ENCODE results near the gene MRGPRX3.
"Not testable (repeated sequence)": the region's sequence is repeated elsewhere in the genome, so short reads cannot be mapped to it uniquely, and the experiment has no call there.

The MRGPRX3 gene

DNA sequence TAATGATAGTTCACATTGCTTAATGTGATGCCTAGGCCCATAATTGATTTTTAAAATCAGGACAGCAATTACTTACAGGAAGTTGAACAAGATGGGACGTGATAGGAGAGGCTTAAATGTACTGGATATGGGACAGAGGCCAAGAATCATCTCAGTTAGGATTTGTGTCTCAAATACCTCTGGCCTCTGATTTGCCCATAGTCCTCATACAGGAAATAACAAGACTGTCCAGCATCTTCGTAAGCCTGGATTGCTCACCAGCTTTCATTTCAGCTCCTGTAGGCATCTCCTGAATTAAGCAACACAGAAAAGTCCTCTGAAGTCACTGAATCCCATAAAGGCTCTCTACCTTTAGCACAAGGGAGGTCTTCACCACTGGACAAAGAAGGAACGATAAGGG is at the start of gene MRGPRX3:
MRGPRX3 (plus strand) TSS at position 231 of the 400 bp plus-strand sequence. CDS start 4,632 bp downstream, outside the sequence.
- no peak for DNase-seq (ENCODE audit: low read depth in 2 of 3, low spot score in 2 of 3)

DNA sequence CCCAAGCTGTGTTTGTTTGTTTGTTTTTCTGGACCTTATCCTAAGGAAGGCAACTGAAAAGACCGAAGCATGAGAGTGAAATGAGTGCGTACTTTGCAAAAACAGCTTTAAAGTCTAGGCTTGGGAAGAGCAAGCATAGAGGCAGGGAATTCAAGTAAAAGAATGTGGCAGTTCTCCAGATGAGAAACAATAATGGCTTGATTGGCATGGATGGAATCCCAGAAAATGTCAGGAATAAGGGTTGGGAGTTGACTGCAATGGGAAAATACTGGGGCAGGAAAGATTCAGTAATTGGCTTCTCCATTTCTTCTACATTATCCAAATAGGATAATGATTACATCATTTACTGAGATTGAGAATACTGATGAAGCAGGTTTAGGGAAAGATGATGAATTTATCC is 44.0 kb upstream of the MRGPRX3 start:
- no peak for DNase-seq (ENCODE audit: low read depth in 2 of 3, low spot score in 2 of 3)

DNA sequence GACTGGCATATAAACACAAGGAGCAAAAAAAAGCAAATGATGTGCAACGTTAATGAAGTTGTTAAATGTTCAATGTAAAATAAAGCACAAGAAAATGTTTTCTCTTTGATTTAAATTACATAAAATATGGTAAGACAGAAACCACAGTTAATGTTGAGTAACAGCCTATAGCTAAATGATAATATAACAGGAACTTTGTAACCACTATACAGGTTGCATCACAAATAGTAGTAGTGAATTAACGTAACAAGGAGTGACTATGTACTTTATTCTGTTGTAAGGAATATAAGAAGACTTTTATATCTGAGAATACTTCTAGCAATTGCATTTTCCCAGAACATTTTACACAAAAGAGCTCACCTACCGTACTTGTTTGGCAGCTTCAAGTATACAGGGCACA is 43.4 kb upstream of the MRGPRX3 start:
- no peak for DNase-seq (ENCODE audit: low read depth in 2 of 3, low spot score in 2 of 3)

DNA sequence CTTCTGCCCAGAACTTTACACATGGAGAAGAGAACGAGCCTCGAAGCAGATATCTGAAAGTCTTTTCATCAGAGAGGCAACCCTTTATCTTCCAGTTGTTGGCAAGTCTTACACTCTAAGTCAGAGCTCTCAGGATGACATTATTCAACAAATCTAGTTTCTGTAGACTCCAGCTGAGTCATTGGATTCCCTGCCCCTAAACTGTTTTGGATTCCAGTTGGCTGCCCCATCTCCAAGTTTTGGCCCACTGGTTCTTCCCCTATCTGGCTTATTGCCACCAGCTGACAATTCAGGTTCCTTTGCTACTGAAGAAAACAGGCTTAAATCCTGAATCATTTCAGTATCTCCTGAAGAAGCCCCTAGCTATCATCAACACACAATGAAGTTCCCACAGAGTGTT is 40.6 kb upstream of the MRGPRX3 start:
- DNase-seq (ENCODE audit: low read depth in 2 of 3, low spot score in 2 of 3), result no peak

DNA sequence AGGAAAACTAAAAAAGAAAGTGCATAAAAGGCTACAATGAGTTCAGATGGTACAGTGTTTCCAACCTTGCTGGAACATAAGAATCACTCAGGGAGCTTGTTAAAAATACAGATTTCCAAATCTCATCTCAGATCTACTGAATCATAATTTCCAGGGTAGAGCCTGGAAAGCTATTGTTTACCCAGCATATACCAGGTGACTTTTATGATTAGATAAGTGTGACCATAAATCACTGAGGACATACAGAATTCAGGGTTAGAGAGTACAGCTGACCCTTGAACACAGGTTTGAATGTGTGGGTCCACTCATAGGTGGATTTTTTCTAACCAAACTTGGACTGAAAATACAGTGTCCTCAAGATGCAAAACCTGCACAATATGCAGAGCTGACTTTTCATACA is 38.4 kb upstream of the MRGPRX3 start:
- DNase-seq (ENCODE audit: low read depth in 2 of 3, low spot score in 2 of 3), result no peak

DNA sequence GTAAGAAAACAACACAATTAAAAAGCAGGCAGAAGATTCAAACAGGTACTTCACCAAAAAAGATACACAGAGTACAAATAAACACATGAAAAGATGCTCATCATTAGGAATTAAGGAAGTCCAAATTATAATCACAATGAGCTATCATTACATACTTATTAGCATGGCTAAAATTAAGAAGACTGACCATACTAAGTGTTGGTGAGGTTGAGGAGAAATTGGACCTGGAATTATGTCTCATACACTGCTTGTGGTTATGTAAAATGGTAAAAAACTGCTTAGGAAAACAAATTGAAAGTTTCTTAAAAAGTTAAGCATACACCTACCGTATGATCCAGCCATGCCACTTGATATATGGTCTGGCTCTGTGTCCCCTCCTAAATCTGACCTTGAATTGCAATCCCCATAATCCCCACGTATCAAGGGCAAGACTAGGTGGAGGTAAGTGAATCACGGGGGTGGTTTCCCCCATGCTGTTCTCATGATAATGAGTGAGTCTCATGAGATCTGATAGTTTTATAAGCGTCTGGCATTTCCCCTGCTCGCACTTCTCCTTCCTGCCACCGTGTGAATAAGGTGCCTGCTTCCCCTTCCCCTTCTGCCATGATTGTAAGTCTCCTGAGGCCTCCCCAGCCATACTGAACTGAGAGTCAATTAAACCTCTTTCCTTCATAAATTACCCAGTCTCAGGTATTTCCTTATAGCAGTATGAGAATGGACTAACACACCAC is 31.3 kb upstream of the MRGPRX3 start:
- DNase-seq (ENCODE audit: low read depth in 2 of 3, low spot score in 2 of 3), result no peak

DNA sequence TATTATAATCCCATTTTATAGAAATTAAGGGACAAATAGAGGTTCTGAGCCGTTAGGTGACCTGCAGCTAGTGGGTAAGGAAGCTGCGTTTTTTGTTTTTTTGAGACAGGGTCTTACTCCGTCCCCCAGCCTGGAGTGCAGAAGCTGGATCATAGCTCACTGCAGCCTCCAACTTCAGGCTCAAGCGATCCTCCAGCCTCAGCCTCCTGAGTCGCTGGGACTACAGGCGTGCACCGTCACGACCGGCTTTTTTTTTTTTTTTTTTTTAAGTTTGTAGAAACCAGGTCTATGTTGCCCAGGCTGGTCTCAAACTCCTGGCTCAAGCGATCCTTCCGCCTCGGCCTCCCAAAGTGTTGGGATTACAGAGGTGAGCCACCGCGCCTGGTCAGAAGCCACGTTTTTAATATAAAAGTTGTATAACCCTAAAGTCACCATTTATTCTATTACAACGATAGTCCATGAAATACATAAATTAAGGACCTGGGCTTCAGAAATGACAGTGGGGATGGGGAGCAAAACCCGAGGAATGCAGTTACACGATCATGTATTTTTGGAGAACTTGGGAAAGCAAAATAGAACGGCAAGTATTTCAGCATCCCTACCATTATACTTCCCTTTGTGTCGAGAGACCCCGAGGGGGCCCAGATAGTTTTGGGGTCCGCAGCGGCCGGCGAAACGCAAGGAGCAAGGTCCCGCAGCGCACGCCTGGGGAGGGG is 27.1 kb upstream of the MRGPRX3 start:
- no peak for DNase-seq (ENCODE audit: low read depth in 2 of 3, low spot score in 2 of 3)

DNA sequence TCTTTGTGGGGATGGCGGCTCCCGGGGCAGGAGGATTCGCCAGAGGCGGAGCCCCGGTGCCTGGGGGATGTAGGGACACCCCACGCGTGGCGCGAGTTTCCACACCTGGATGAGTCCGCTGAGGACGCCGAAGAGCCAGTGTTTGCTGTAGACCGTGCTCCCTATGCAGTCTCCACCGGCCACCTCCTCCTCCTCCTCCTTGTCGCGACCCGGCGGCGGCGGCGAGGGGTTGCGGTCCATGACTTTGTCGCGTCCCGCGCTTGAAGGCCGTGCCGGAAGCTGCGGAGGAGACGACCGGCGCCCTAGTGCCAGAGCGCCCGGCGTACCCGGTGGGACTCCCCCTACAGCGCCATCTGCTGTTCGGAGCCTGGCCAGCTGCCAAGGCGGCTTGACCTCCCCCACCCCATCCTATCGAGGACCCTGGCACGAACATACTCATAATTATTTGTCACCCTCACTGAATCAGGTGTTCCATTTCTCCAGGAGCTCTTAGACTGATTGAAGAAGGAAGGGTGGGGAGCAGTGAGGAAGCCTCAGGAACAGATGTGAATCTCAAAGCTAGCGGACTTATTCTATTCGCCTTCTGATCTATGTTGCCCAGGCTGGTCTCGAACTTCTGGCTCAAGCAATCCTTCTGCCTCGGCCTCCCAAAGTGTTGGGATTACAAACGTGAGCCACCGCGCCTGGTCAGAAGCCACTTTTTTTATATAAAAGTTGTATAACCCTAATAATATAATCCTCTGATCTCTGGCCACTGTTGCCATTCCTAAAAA is 26.4 kb upstream of the MRGPRX3 start, which contains the start of gene SAAL1:
SAAL1 (minus strand) TSS at position 281 of the 773 bp plus-strand sequence; CDS start at position 240, 41 bp downstream.
- DNase-seq (ENCODE audit: low read depth in 2 of 3, low spot score in 2 of 3), result peak; percentile 82 to 89 (median 83)

DNA sequence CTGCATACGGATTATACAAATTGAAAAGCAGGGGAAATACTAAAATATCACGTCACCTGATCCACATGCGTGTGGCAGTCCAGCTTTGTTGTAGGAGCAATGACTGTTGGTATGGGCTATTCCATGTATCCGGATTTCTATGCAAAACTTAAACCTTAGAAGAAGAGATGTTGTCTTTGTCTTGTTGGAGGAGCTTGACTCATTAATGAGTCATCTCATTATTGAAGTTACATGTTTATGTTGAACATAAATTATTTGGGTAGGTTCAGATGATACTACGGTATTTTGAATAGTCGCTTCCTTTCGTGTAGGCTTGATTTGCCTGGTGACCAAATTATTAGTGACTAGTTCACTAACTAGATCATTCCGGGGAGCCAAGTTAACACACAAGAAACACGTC is 25.7 kb upstream of the MRGPRX3 start:
- DNase-seq (ENCODE audit: low read depth in 2 of 3, low spot score in 2 of 3), result no peak

DNA sequence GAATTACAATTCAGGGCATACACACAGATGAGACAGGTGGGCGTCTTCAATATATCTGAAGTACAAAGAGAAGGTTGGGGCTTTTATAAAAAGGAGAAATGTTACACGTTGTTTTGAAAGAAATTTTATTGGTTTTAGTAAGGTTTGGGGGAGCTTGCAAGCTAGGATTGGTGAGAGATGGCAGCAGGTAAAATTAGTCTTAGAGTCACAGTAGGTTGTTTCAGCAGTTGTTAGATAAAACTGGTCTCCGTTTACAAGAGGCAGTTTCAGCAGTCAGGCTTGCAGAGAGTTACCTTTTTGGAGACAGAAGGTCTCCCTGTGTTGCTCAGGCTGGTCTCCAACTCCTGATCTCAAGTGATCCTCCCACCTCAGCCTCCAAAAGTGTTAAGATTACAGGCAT is 24.1 kb upstream of the MRGPRX3 start:
- DNase-seq (ENCODE audit: low read depth in 2 of 3, low spot score in 2 of 3), result no peak

DNA sequence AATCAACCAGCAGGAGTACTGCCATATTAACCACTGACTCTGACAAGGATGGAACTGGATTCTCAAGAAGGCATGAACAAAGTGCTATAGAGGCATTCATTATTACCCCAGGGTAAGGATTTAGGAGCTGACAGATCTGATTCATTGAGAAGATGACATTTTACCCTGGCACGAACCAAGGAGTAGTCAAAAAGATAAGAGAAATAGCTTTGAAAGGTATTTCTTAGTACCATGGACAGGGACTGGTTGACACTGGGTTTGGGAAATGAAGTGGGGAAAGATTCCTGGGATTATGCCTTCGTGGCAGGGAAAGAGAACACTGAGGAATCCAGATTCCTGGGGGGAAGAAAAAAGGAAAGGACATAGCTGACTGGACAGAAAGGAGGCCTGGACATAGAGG is 21.4 kb upstream of the MRGPRX3 start:
- no peak for DNase-seq (ENCODE audit: low read depth in 2 of 3, low spot score in 2 of 3)

DNA sequence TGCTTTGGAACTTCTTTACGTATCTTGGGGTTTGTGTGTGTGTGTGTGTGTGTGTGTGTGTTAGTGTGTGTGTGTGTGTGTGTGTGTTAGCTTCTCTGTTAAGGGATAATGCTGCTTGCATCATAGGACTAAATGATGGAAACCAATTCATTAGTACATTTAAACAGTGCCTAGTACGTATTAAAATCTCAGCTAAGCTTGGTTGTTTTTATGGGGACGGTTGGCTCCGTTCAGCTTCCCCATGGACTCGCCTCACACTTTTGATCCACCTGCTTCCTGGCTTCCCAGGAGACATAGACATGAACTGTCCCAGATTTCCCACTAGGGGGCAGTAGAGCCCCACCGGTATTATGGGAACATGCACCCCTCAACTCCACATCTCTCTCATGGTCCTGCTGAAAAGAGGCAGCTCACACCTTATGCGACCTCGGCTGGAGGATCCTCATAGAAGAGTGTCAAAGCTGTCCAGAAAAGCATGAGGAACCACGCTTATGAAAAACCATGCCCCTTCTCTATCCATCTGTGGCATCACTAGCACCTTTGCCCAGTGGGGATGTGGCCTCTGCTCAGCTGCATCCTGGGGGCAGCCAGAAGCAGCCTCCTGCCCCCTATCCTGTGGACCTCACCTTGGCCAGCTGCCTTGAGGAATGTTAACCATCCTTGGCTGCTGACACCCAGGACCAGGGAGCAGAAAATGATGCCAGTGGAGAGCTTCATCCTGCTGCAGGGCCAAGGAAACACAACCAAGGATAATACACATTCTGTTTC is 16.8 kb upstream of the MRGPRX3 start:
- DNase-seq (ENCODE audit: low read depth in 2 of 3, low spot score in 2 of 3), result peak in 2 of 3 experiments; percentile 32 to 49

DNA sequence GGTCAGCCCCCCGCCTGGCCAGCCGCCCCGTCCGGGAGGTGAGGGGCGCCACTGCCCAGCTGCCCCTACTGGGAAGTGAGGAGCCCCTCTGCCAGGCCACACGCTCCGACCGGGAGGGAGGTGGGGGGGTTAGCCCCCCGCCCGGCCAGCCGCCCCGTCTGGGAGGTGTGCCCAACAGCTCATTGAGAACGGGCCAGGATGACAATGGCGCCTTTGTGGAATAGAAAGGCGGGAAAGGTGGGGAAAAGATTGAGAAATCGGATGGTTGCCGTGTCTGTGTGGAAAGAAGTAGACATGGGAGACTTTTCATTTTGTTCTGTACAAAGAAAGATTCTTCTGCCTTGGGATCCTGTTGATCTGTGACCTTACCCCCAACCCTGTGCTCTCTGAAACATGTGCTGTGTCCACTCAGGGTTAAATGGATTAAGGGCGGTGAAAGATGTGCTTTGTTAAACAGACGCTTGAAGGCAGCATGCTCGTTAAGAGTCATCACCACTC is 11.0 kb upstream of the MRGPRX3 start:
- not testable (repeated sequence) for DNase-seq (ENCODE audit: low read depth in 2 of 3, low spot score in 2 of 3)

DNA sequence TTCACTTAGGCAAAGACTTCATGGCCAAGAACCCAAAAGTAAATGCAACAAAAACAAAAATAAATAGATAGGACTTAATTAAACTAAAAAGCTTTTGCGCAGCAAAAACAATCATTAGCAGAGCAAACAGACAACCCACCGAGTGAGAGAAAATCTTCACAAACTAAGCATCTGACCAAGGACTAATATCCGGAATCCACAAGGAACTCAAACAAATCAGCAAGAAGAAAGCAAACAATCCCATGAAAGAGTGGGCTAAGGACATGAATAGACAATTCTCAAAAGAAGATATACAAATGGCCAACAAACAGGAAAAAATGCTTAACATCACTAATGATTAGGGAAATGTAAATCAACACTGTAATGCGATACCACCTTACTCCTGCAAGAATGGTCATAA is 1.3 kb upstream of the MRGPRX3 start:
- DNase-seq (ENCODE audit: low read depth in 2 of 3, low spot score in 2 of 3), result not testable (repeated sequence)

DNA sequence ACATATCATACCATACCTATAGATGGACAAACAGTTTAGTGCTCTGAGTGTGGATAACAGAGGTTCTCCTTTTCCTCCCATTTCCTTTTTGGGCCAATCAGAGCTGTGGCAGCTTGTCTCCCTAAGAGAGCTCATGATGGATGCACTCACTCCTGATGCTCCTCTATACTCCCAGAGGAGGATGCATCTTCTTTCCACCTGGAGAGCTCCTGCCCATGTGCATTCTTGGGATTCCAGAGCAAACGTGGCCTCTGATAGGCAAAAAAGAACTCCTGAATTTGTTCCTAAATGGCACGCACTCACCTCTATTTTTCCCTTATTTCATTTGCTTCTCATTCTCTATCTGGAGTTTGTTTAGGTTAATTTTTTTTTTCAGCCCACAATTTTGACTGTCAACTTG is 2.9 kb downstream of the MRGPRX3 start:
- no peak for DNase-seq (ENCODE audit: low read depth in 2 of 3, low spot score in 2 of 3)

DNA sequence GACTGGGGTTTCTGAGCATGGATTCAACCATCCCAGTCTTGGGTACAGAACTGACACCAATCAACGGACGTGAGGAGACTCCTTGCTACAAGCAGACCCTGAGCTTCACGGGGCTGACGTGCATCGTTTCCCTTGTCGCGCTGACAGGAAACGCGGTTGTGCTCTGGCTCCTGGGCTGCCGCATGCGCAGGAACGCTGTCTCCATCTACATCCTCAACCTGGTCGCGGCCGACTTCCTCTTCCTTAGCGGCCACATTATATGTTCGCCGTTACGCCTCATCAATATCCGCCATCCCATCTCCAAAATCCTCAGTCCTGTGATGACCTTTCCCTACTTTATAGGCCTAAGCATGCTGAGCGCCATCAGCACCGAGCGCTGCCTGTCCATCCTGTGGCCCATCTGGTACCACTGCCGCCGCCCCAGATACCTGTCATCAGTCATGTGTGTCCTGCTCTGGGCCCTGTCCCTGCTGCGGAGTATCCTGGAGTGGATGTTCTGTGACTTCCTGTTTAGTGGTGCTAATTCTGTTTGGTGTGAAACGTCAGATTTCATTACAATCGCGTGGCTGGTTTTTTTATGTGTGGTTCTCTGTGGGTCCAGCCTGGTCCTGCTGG is 4.9 kb downstream of the MRGPRX3 start:
- no peak for DNase-seq (ENCODE audit: low read depth in 2 of 3, low spot score in 2 of 3)

DNA sequence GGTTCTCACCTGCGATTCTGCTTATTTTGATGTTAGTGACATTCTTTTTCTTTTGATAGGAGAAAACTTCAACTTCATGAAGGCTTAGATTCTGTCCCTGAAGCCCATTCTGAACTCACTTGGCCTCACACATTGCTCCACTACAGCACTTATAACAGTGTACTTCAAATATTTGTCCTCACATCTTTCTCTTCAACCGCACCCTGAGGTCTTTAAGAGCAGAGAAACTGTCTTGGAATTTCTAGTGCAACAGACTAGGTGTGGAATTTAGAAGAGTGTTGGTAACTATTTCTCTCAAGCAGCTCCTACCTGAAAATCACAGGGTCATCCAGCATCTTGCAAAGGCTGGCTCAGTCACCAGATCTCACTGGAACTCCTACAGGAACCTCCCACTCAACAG is 7.8 kb downstream of the MRGPRX3 start:
- no peak for DNase-seq (ENCODE audit: low read depth in 2 of 3, low spot score in 2 of 3)

DNA sequence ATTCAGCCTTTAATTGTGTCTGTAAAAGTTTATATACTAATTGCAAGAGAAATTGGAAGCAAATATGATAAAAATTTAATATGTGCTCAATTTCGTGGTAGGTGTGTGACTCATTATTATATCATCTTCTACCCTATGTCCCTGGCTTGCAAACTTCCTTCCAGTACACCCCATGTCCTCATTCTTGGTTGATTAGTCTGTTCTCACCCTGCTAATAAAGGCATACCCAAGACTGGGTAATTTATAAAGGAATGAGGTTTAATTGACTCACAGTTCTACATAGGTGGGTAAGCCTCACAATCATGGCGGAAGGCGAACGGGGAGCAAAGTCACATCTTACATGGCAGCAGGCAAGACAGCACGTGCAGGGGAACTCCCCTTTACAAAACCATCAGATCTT is 11.9 kb downstream of the MRGPRX3 start:
- no peak for DNase-seq (ENCODE audit: low read depth in 2 of 3, low spot score in 2 of 3)

DNA sequence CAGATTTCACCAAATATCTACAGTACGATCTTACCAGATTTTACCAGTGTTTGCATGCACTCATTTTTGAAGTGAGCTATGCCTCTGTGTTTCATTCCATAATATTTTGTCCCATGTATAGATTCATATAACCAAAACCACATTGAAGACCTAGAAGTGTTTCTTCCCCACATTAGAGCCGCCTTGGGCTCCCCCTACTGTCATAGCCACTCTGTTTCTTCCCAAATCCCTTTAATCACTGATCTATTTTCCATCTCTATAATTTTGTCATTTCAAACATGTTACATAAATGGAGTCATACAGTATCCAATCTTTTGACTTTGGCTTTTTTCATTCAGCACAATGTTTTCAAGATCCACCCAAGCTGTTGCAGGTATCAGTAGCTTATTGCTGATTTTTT is 12.7 kb downstream of the MRGPRX3 start:
- no peak for DNase-seq (ENCODE audit: low read depth in 2 of 3, low spot score in 2 of 3)

DNA sequence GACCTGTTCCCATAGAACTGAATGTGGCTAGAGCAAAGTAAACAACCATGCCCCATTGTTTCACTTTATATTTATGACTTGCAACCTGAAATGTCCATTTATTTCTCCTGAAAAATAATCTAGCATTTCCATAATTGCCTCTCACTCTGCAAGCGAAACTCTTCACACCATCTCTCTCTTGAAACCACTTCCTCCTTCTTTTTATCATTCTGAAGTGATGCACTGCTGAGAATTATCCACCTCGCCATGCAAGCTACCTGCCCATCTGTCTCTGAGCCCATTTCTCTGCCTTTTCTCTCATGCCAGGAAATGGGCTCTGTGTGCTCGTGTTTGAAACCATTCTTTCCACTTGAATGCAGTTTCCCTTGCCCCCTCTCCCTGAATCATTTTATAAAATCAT is 13.5 kb downstream of the MRGPRX3 start:
- DNase-seq (ENCODE audit: low read depth in 2 of 3, low spot score in 2 of 3), result no peak
